Parathyroid adenoma (tissue), 2 donors: ENCODE data around the gene PAMR1.
"Not testable (repeated sequence)": the region's sequence is repeated elsewhere in the genome, so short reads cannot be mapped to it uniquely, and the experiment has no call there.

Experiments
- H2AFZ ChIP-seq: fragments of 300-600 bp; sonication (generic); one replicate; pipeline ENCODE4 v1.7.0; 2017; ENCODE audit warnings: antibody characterized with exemption, mild to moderate bottlenecking
- H3K27ac ChIP-seq: fragments of 300-600 bp; sonication (generic); one replicate; pipeline ENCODE4 v1.7.0; 2017
- H3K27me3 ChIP-seq: fragments of 300-600 bp; sonication (generic); one replicate; pipeline ENCODE4 v1.7.0; 2017; ENCODE audit warnings: low read length; ENCODE audit not compliant: control insufficient read depth, insufficient read depth
- H3K36me3 ChIP-seq: fragments of 300-600 bp; sonication (generic); one replicate; pipeline ENCODE4 v1.7.0; 2017; ENCODE audit warnings: low read length; ENCODE audit not compliant: control insufficient read depth, insufficient read depth
- H3K4me1 ChIP-seq: fragments of 300-600 bp; sonication (generic); one replicate; pipeline ENCODE4 v1.7.0; 2017; ENCODE audit warnings: control low read depth
- H3K4me2 ChIP-seq: fragments of 300-600 bp; sonication (generic); one replicate; pipeline ENCODE4 v1.7.0; 2017; ENCODE audit warnings: low read length
- H3K4me3 ChIP-seq: fragments of 300-600 bp; sonication (generic); one replicate; pipeline ENCODE4 v1.7.0; 2017; ENCODE audit warnings: low read depth, low read length
- H3K79me2 ChIP-seq: fragments of 300-600 bp; sonication (generic); one replicate; pipeline ENCODE4 v1.7.0; 2017; ENCODE audit warnings: control low read depth
- H3K9ac ChIP-seq: fragments of 300-600 bp; sonication (generic); one replicate; pipeline ENCODE4 v1.7.0; 2017; ENCODE audit warnings: mild to moderate bottlenecking
- H3K9me3 ChIP-seq: fragments of 300-600 bp; sonication (generic); one replicate; pipeline ENCODE4 v1.7.0; 2017; ENCODE audit warnings: low read length; ENCODE audit not compliant: control insufficient read depth
- TF ChIP-seq, protein P1 (sequence below): fragments of 300-600 bp; sonication (generic); IDR thresholded peaks from one replicate; pipeline ENCODE4 v1.7.0; 2017; ENCODE audit warnings: antibody characterized with exemption, mild to moderate bottlenecking
- donor health status: primary hyperparathyroidism.

The PAMR1 gene

GRCh38 chr11:35526370-35526792 is 965 bp upstream of the PAMR1 start:
- Histone ChIP-seq H3K4me3 (no peak overlapping the region), H3K27ac (no peak overlapping the region), H3K79me2 (no peaks in the 10 kb centered on the region), H3K9ac (no peak overlapping the region), H3K4me2 (no peak overlapping the region), H2AFZ (no peak overlapping the region), H3K4me1 (no peaks in the 10 kb centered on the region), H3K9me3 (no peaks in the 10 kb centered on the region), H3K36me3 (no peaks in the 10 kb centered on the region), H3K27me3 (no peaks in the 10 kb centered on the region)
- TF ChIP-seq, protein P1, sequence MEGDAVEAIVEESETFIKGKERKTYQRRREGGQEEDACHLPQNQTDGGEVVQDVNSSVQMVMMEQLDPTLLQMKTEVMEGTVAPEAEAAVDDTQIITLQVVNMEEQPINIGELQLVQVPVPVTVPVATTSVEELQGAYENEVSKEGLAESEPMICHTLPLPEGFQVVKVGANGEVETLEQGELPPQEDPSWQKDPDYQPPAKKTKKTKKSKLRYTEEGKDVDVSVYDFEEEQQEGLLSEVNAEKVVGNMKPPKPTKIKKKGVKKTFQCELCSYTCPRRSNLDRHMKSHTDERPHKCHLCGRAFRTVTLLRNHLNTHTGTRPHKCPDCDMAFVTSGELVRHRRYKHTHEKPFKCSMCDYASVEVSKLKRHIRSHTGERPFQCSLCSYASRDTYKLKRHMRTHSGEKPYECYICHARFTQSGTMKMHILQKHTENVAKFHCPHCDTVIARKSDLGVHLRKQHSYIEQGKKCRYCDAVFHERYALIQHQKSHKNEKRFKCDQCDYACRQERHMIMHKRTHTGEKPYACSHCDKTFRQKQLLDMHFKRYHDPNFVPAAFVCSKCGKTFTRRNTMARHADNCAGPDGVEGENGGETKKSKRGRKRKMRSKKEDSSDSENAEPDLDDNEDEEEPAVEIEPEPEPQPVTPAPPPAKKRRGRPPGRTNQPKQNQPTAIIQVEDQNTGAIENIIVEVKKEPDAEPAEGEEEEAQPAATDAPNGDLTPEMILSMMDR = no peak

DNA sequence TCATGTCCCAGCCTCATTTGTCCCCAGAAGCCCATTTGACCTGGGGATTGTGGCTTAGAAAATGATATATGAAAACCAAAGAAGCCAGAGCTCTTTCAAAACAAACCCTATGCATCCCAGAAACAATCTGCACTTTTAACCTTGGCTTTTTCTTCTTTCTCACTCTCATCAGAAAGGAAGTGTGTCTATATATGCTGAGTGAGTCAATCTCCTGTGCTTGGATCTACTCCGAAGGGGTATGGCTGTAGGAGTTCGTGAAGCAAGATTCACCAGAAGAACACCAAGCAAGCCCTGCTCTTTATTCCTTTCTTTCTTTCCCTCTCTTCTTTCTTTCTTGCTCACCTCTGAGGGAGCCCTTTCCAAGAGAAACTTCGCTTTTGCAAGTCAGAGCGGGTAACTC is 636 bp downstream of the PAMR1 start:
- H2AFZ ChIP-seq = no peak overlapping the region
- H3K27me3 ChIP-seq = no peaks in the 10 kb centered on the region
- no peak overlapping the region for H3K4me2 ChIP-seq
- H3K4me3 ChIP-seq = no peak overlapping the region
- no peaks in the 10 kb centered on the region for H3K36me3 ChIP-seq
- H3K79me2 ChIP-seq = no peaks in the 10 kb centered on the region
- H3K9ac ChIP-seq = no peak overlapping the region
- no peak overlapping the region for H3K27ac ChIP-seq
- H3K4me1 ChIP-seq = no peaks in the 10 kb centered on the region
- no peaks in the 10 kb centered on the region for H3K9me3 ChIP-seq
- TF ChIP-seq, protein P1 = no peak

DNA sequence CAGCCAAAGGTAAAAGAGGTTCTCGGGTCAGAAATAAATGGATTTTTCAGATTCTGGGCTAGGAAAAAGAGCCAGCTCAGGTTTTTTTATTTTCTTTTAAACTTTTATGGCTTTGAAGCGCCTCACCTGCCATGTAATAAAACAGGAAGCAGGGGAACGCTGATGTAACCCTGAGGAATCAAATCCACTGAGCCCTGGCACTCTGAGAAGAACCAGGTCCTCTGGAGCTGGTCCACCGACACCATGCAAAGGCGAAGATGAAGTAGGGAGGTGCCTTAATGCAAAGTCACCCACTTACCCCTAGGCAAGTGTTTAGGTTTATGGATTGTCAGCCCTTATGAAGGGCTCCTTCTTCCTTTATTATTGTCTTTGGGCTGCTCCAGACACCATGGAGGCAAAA is 1.6 kb downstream of the PAMR1 start:
- Histone ChIP-seq H3K4me1 (no peaks in the 10 kb centered on the region), H3K4me2 (no peak overlapping the region), H3K27ac (no peak overlapping the region), H3K9me3 (no peaks in the 10 kb centered on the region), H3K27me3 (no peaks in the 10 kb centered on the region), H3K36me3 (no peaks in the 10 kb centered on the region), H3K9ac (no peak overlapping the region), H3K79me2 (no peaks in the 10 kb centered on the region), H3K4me3 (no peak overlapping the region), H2AFZ (no peak overlapping the region)
- TF ChIP-seq, protein P1 = no peak

GRCh38 chr11:35523331-35523768 is 2.1 kb downstream of the PAMR1 start:
- Histone ChIP-seq H3K4me3 (no peak overlapping the region), H3K9ac (no peak overlapping the region), H3K4me2 (no peak overlapping the region), H3K79me2 (no peaks in the 10 kb centered on the region), H3K4me1 (no peaks in the 10 kb centered on the region), H3K27ac (no peak overlapping the region), H3K27me3 (no peaks in the 10 kb centered on the region), H3K9me3 (no peaks in the 10 kb centered on the region), H2AFZ (no peak overlapping the region), H3K36me3 (no peaks in the 10 kb centered on the region)
- TF ChIP-seq, protein P1 = no peak

DNA sequence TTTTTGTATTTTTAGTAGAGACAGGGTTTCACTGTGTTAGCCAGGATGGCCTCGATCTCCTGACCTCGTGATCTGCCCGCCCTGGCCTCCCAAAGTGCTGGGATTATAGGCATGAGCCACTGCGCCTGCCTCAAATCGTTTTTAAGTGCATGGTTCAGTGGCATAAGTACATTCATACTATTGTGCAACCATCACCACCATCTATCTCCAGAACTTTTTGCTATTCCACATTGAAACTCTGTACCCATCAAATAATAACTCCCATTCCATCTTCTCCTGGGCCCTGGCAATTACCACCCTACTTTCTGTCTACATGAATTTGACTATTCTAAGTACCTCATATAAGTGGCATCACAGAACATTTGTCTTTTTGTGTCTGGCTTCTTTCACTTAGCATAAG is 3.3 kb downstream of the PAMR1 start:
- not testable (repeated sequence) for H3K36me3 ChIP-seq, H3K9me3 ChIP-seq, H3K4me1 ChIP-seq, H3K79me2 ChIP-seq, H3K4me3 ChIP-seq, H3K9ac ChIP-seq, H3K4me2 ChIP-seq, H3K27me3 ChIP-seq, H3K27ac ChIP-seq, H2AFZ ChIP-seq
